ENCODE data around the gene GOLPH3. TPM values are rescaled to one million over a fixed set of nuclear protein-coding genes. Genes with fewer than 3 reads are reported as not detected.

The GOLPH3 gene
- total and polyA plus RNA-seq, 11 donors = 20.3 to 73.4 (median 44.0) TPM

DNA sequence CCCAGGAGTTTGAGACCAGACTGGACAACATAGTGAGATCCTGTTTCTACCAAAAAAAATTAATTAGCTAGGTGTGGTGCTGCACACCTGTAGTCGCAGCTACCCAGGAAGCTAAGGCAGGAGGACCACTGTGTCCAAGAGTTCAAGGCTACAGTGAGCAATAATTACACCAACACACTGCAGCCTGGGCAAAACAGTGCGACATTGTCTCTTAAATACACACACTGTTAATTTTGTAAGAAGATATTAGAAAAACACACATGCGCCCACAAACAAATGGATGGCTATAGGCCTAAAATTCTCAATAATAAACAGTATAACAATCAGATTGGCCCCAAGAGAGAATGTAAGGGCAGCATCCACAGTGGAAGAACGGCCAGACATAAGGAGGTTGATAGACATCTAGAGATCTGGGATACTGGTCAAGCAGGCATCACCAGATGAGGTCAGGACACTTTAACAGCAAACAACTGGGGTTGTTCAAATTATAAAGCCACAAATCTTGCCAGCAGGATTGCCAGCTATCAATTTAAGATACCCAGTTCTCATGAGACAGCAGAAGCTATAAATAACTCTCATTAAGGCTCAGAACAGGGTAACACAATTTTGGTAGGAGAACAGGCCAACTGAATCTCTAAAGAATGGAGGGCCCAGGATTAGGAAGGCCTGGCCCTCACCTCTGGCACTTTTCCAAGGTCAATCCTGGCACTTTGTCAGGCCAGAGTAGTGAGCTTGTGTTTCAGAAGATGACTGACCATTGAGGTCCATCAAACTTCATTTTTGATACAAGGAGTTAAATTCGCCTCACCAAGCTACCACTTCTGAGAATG, 29.5 kb downstream of the GOLPH3 start:
- ATAC-seq = peak; percentile 51 to 83 (median 59)
- H3K36me3 ChIP-seq = peaks cover 0 to 13% (median 0%) of the 10 kb centered on the region in 9 donors
- H3K27me3 ChIP-seq = no peaks in the 10 kb centered on the region
- peak in 3 of 5 donors; percentile 28 to 39 (median 35) for DNase-seq
- intact Hi-C loops (cut with DNase I) = no loop called here
- no peak overlapping the region for H3K4me3 ChIP-seq
- TF ChIP-seq POLR2A (IDR thresholded peaks at IDR 0.05) = no peak
- TF ChIP-seq, protein P1, sequence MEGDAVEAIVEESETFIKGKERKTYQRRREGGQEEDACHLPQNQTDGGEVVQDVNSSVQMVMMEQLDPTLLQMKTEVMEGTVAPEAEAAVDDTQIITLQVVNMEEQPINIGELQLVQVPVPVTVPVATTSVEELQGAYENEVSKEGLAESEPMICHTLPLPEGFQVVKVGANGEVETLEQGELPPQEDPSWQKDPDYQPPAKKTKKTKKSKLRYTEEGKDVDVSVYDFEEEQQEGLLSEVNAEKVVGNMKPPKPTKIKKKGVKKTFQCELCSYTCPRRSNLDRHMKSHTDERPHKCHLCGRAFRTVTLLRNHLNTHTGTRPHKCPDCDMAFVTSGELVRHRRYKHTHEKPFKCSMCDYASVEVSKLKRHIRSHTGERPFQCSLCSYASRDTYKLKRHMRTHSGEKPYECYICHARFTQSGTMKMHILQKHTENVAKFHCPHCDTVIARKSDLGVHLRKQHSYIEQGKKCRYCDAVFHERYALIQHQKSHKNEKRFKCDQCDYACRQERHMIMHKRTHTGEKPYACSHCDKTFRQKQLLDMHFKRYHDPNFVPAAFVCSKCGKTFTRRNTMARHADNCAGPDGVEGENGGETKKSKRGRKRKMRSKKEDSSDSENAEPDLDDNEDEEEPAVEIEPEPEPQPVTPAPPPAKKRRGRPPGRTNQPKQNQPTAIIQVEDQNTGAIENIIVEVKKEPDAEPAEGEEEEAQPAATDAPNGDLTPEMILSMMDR (IDR thresholded peaks at IDR 0.05) = no peak
- H3K4me1 ChIP-seq = peaks cover 10 to 62% (median 51%) of the 10 kb centered on the region in 12 donors
- peak overlapping the region in 11 of 12 donors; percentile 1 to 52 (median 28) for H3K27ac ChIP-seq
- H3K9me3 ChIP-seq = no peaks in the 10 kb centered on the region
- 74 to 80% (median 77%) methylated on average over 5 of the region's 5 CpGs for WGBS, 4 donors

DNA sequence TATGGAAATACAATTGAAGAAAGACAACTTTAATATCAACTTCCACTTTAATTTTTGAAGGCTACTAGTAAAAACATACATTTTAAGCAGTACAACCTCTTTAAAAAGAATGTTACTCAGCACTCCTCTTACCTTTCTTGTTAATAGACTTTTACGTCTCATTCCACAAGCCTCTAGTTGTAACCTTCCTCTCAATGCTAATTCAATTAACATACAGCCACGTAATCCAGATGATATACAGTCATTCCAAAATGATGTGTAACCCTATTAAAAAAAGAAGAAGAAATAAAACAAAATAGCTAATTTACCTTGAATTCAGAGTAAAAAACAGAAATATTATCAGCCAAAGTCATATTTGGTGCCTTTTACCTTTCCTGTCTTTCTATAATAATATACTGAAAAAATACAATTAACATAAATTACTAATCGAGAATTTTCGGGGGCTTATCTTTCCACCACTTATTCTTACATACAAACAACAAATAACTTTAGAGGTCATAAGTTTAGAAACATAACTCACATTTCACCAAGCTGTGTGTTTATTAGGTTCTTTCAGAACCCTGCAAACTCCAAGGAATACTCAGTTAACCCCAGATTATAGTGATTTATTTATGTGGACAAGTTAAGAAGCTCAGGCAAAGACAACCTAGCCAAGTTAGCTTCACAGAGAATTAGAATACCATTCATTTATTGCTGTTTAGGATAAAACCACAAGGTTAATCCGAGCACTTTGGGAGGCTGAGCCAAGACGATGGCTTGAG, 30.3 kb downstream of the GOLPH3 start:
- intact Hi-C loops (cut with DNase I) = no loop called here
- TF ChIP-seq POLR2A (IDR thresholded peaks at IDR 0.05) = no peak
- TF ChIP-seq, protein P1 (IDR thresholded peaks at IDR 0.05) = no peak
- peaks cover 7 to 55% (median 45%) of the 10 kb centered on the region in 12 donors for H3K4me1 ChIP-seq
- H3K27ac ChIP-seq = peak overlapping the region in 3 of 12 donors; percentile 2 to 52 (median 41)
- no peak for DNase-seq
- 71 to 78% (median 75%) methylated on average over 6 of the region's 6 CpGs for WGBS, 4 donors
- no peaks in the 10 kb centered on the region for H3K9me3 ChIP-seq
- ATAC-seq = no peak
- H3K4me3 ChIP-seq = no peak overlapping the region
- no peaks in the 10 kb centered on the region for H3K27me3 ChIP-seq
- peaks cover 0 to 20% (median 2%) of the 10 kb centered on the region in 9 donors for H3K36me3 ChIP-seq

GRCh38 chr5:32138839-32139493, 35.2 kb downstream of the GOLPH3 start:
- Histone ChIP-seq H3K4me3 (no peak overlapping the region), H3K9me3 (no peaks in the 10 kb centered on the region), H3K27ac (no peak overlapping the region), H3K36me3 (peaks cover 0 to 45% (median 34%) of the 10 kb centered on the region in 9 donors), H3K4me1 (peaks cover 0 to 7% (median under 1%) of the 10 kb centered on the region in 12 donors), H3K27me3 (no peaks in the 10 kb centered on the region)
- WGBS, 4 donors = 87 to 93% (median 88%) methylated on average over 7 of the region's 7 CpGs
- TF ChIP-seq, protein P1 (IDR thresholded peaks at IDR 0.05) = no peak
- TF ChIP-seq POLR2A (IDR thresholded peaks at IDR 0.05) = no peak
- DNase-seq (no peak), ATAC-seq (no peak)
- intact Hi-C loops (cut with DNase I) = loop anchor here in 1 of 10 donors (10.0 kb wide), 1 partner anchor 196 kb away; no protein-coding TSS in a partner anchor
